Upper lobe of left lung (tissue), 6 donors: ENCODE measurements around the gene SLC20A1. TPM values are rescaled to one million over a fixed set of nuclear protein-coding genes. Genes with fewer than 3 reads are reported as not detected.
A peak's percentile ranks its signal among the peaks of the same experiment; 100 is the strongest.

ENCODE experiments used
- ATAC-seq, 2 donors: fragments of 200-7000 bp; cut with Tn5 transposase; one replicate each; pipeline ENCODE4 v1.9.1; 2022; ENCODE audit warnings: mild to moderate bottlenecking in 2 of 2, moderate library complexity in 2 of 2; ENCODE audit not compliant: low FRiP score in 2 of 2
- DNase-seq, 2 donors: peaks; one replicate each; pipeline ENCODE4 v3.0.0-alpha.2; 2019 to 2020
- H3K27ac ChIP-seq, 4 donors: fragments of 200-600 bp; sonication (generic); one replicate each; pipeline ENCODE4 v1.5.1; 2016 to 2019
- H3K27me3 ChIP-seq, 4 donors: fragments of 200-600 bp; sonication (generic); one replicate each; pipeline ENCODE4 v1.5.1; 2017 to 2019
- H3K36me3 ChIP-seq, 4 donors: fragments of 200-600 bp; sonication (generic); one replicate each; pipeline ENCODE4 v1.5.1; 2016 to 2019
- H3K4me1 ChIP-seq, 4 donors: fragments of 200-600 bp; sonication (generic); one replicate each; pipeline ENCODE4 v1.5.1; 2018 to 2019
- H3K4me3 ChIP-seq, 4 donors: fragments of 200-600 bp; sonication (generic); one replicate each; pipeline ENCODE4 v1.5.1; 2017 to 2019; ENCODE audit warnings: mild to moderate bottlenecking in 2 of 4, moderate library complexity in 1 of 4
- H3K9me3 ChIP-seq, 4 donors: fragments of 200-600 bp; sonication (generic); one replicate each; pipeline ENCODE4 v1.5.1; 2018 to 2019
- EP300 ChIP-seq, 4 donors: sonication (generic); formaldehyde crosslinking; IDR thresholded peaks; one replicate each; pipeline ENCODE4 v1.5.1; 2017; ENCODE audit warnings: antibody characterized with exemption in 4 of 4, control low read depth in 2 of 4
- POLR2A ChIP-seq, 4 donors: fragments of 450-650 bp; IDR thresholded peaks; one replicate each; pipeline ENCODE4 v1.5.1; 2016 to 2017; ENCODE audit warnings: antibody characterized with exemption in 4 of 4, mild to moderate bottlenecking in 2 of 4
- POLR2AphosphoS5 ChIP-seq, 2 donors: sonication (generic); formaldehyde crosslinking; IDR thresholded peaks; one replicate each; pipeline ENCODE4 v1.5.1; 2017; ENCODE audit warnings: antibody characterized with exemption in 2 of 2
- WGBS, 2 donors: methylation state at CpG; one replicate each; pipeline ENCODE4 v1.1.5; 2017 to 2018; 5-methylcytosine and 5-hydroxymethylcytosine counted together
- total RNA-seq, 6 donors: library from RNA; depleted of rRNA in 4 of 6; stranded (reverse); fragments of >200 nt in 4 of 6; gene quantifications; one replicate each; pipeline versions ENCODE4 v1.1.0 to v1.2.1, GENCODE V29; 2016 to 2021
- TF ChIP-seq, protein P1 (sequence below), 6 experiments: fragments of 450-650 bp in 4 of 6; fragments of 200-600 bp in 2 of 6; sonication (generic) in 2 of 6; IDR thresholded peaks; one replicate each; pipeline ENCODE4 v1.5.1; 2016 to 2019; ENCODE audit warnings: antibody characterized with exemption in 6 of 6
- donor health status: DM: no; HTN: no; CAD: no; lungs with moderate emphysema.
- donor health status: DM: no; HTN: yes; CAD: no; lungs with severe emphysema.

The SLC20A1 gene, protein sequence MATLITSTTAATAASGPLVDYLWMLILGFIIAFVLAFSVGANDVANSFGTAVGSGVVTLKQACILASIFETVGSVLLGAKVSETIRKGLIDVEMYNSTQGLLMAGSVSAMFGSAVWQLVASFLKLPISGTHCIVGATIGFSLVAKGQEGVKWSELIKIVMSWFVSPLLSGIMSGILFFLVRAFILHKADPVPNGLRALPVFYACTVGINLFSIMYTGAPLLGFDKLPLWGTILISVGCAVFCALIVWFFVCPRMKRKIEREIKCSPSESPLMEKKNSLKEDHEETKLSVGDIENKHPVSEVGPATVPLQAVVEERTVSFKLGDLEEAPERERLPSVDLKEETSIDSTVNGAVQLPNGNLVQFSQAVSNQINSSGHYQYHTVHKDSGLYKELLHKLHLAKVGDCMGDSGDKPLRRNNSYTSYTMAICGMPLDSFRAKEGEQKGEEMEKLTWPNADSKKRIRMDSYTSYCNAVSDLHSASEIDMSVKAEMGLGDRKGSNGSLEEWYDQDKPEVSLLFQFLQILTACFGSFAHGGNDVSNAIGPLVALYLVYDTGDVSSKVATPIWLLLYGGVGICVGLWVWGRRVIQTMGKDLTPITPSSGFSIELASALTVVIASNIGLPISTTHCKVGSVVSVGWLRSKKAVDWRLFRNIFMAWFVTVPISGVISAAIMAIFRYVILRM
- total RNA-seq = 100 to 1,000 TPM in 1 of 6 donors, 10 to 100 TPM in 5; 22.9 to 105 (median 51.0) TPM

DNA sequence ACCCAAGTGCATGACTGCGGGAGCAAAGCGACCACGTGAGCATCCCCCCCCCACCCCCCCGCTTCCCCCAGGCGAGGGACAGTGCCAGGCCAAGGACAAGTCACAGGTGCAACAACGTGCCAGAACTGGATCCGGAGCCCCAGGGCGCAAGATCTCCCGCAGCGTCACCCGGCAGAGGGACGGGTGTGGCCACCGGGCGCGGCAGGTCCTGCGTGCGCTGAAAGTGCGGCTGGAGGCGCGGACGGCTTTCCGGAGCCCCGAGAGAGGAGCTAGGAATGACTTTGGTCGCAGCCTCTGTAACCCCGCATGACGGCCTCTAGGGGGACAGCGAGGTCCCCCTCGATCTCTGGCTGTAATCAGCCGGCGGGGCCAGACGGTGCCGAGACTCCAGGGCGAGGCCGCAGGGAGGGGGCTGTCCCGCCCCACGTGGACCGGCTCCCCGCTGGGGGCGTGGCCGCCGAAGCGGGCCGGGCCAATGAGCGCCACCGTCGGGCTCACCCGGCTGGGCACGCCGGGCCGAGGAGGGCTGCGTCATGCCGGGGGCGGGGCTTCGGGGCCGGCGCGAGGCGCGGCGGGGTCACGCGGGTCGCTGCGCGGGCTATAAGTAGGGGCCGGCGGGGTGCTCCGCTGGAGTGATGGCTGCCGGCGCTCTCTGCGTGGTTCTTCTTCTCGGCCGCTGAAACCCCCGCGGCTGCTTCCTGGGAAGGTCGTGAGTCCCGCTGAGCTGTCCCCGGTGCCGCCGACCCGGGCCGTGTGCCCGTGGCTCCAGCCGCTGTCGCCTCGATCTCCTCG, at the start of gene SLC20A1:
TSS of gene SLC20A1 (plus strand) at position 630 of the 792 bp plus-strand sequence. CDS start 890 bp downstream, outside the sequence.
- WGBS, 2 donors = 0% methylated on average over 18 to 29 of the region's 87 CpGs
- ATAC-seq (peak; percentile 98 to 99), DNase-seq (peak; percentile 96 to 100)
- no peaks in the 10 kb centered on the region for H3K27me3 ChIP-seq
- peak within 1 kb of the TSS; percentile 93 to 98 (median 96) for H3K27ac ChIP-seq
- TF ChIP-seq, protein P1, sequence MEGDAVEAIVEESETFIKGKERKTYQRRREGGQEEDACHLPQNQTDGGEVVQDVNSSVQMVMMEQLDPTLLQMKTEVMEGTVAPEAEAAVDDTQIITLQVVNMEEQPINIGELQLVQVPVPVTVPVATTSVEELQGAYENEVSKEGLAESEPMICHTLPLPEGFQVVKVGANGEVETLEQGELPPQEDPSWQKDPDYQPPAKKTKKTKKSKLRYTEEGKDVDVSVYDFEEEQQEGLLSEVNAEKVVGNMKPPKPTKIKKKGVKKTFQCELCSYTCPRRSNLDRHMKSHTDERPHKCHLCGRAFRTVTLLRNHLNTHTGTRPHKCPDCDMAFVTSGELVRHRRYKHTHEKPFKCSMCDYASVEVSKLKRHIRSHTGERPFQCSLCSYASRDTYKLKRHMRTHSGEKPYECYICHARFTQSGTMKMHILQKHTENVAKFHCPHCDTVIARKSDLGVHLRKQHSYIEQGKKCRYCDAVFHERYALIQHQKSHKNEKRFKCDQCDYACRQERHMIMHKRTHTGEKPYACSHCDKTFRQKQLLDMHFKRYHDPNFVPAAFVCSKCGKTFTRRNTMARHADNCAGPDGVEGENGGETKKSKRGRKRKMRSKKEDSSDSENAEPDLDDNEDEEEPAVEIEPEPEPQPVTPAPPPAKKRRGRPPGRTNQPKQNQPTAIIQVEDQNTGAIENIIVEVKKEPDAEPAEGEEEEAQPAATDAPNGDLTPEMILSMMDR (IDR thresholded peaks at IDR 0.05) = peak in 5 of 6 experiments; percentile 40 to 90 (median 77)
- peak; percentile 76 to 96 for TF ChIP-seq POLR2AphosphoS5 (IDR thresholded peaks at IDR 0.05)
- TF ChIP-seq EP300 (IDR thresholded peaks at IDR 0.05) = peak in 1 of 4 donors; percentile 18
- TF ChIP-seq POLR2A (IDR thresholded peaks at IDR 0.05) = peak; percentile 66 to 100 (median 100)
- peak within 1 kb of the TSS; percentile 69 to 92 (median 84) for H3K4me3 ChIP-seq
- no peaks in the 10 kb centered on the region for H3K9me3 ChIP-seq
- H3K36me3 ChIP-seq = peaks cover 0 to 31% (median 10%) of the 10 kb centered on the region in 4 donors
- H3K4me1 ChIP-seq = peaks cover 32 to 58% (median 44%) of the 10 kb centered on the region in 4 donors

DNA sequence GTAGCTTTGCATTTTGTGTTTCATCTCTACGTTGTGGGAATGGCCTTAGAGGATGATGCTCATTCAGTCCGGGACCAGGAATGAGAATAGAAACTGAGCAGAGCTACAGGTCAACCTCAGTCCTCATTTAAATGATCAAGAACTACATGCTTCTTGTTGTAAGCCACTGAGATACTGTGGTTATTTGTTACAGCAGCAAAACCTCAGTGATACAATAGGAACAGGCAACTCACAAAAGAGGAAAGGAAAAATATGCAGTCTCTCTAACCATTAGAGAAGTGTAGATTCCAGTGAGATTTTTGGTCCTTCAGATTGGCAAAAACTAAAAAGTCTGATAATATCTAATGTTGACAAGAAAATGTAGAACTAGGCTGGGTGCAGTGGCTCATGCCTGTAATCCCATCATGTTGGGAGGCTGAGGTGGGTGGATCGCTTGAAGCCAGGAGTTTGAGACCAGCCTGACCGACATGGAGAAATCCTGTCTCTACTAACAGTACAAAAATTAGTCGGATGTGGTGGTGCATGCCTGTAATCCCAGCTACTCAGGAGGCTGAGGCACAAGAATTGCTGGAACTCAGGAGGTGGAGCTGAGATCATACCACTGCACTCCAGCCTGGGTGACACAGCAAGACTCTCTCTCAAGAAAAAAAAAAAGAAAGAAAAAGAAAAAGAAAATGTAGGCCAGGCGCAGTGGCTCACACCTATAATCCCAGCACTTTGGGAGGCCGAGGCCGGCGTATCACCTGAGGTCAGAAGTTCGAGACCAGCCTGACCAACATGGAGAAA, 48.0 kb upstream of the SLC20A1 start:
- no peaks in the 10 kb centered on the region for H3K27me3 ChIP-seq
- H3K36me3 ChIP-seq = no peaks in the 10 kb centered on the region
- WGBS, 2 donors = 91 to 95% methylated on average over 10 of the region's 10 CpGs
- no peak for ATAC-seq
- H3K4me3 ChIP-seq = no peak overlapping the region
- H3K27ac ChIP-seq = no peak overlapping the region
- no peak for TF ChIP-seq POLR2A (IDR thresholded peaks at IDR 0.05)
- TF ChIP-seq EP300 (IDR thresholded peaks at IDR 0.05) = no peak
- TF ChIP-seq POLR2AphosphoS5 (IDR thresholded peaks at IDR 0.05) = no peak
- TF ChIP-seq, protein P1 (IDR thresholded peaks at IDR 0.05) = no peak
- no peaks in the 10 kb centered on the region for H3K9me3 ChIP-seq
- H3K4me1 ChIP-seq = peaks cover 9 to 11% (median 10%) of the 10 kb centered on the region in 4 donors
- DNase-seq = no peak

DNA sequence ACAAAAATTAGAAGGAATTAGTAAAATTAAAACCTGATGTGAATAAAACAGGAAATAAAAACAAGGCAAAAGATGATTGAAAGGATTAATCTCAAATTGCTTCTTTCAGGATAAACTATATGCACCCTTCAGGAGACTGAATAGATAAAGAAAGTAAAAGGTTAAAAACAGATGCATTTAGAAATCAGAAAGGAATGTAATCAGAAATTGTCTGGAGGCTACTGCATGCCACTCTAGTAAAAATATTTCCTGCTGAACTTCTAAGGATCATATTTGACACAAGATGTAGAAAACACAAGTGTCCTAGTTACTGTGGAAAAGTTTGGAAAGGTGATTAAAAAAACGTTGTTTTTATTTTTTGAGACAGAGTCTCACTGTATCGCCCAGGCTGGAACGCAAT, 45.1 kb upstream of the SLC20A1 start:
- 77 to 82% methylated on average over 3 of the region's 3 CpGs for WGBS, 2 donors
- no peak for ATAC-seq
- Histone ChIP-seq H3K9me3 (no peaks in the 10 kb centered on the region), H3K27me3 (no peaks in the 10 kb centered on the region), H3K4me3 (no peak overlapping the region), H3K4me1 (peaks cover 9 to 11% (median 10%) of the 10 kb centered on the region in 4 donors), H3K36me3 (no peaks in the 10 kb centered on the region), H3K27ac (no peak overlapping the region)
- TF ChIP-seq, protein P1 (IDR thresholded peaks at IDR 0.05) = no peak
- TF ChIP-seq POLR2AphosphoS5 (IDR thresholded peaks at IDR 0.05) (no peak), EP300 (IDR thresholded peaks at IDR 0.05) (no peak), POLR2A (IDR thresholded peaks at IDR 0.05) (no peak)
- no peak for DNase-seq

DNA sequence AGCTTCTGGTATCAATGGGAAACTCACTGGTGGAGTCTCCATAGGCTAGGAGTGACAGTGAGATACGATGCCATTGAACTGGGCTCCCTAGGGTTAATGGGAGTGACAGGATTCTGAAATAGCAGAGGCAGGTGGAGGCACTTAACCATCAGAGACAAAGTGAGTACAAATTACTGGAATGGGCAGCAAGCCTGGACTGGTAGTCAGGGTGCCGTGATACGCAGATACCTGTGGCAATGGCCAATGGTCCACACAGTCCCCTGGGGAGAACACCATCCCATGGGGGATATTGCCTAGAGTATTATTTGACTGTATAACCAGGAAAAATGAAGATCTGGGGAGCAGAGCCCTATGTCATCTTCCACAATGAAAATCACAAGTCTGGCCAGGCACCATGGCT, 44.0 kb upstream of the SLC20A1 start:
- ATAC-seq (no peak), DNase-seq (no peak)
- WGBS, 2 donors = 92% methylated on average over 3 of the region's 3 CpGs
- H3K4me3 ChIP-seq = no peak overlapping the region
- peaks cover 9 to 11% (median 10%) of the 10 kb centered on the region in 4 donors for H3K4me1 ChIP-seq
- no peak for TF ChIP-seq POLR2AphosphoS5 (IDR thresholded peaks at IDR 0.05)
- TF ChIP-seq EP300 (IDR thresholded peaks at IDR 0.05) = no peak
- TF ChIP-seq, protein P1 (IDR thresholded peaks at IDR 0.05) = no peak
- H3K36me3 ChIP-seq = no peaks in the 10 kb centered on the region
- no peak overlapping the region for H3K27ac ChIP-seq
- no peaks in the 10 kb centered on the region for H3K9me3 ChIP-seq
- no peaks in the 10 kb centered on the region for H3K27me3 ChIP-seq
